GM21447 (cell line): Measurements from ENCODE around the gene OTX2.

Experiments
- ATAC-seq: cut with Tn5 transposase; IDR thresholded peaks from one replicate; pipeline ENCODE4 v1.9.1; 2021; ENCODE audit not compliant: unreplicated experiment

Gene OTX2

DNA sequence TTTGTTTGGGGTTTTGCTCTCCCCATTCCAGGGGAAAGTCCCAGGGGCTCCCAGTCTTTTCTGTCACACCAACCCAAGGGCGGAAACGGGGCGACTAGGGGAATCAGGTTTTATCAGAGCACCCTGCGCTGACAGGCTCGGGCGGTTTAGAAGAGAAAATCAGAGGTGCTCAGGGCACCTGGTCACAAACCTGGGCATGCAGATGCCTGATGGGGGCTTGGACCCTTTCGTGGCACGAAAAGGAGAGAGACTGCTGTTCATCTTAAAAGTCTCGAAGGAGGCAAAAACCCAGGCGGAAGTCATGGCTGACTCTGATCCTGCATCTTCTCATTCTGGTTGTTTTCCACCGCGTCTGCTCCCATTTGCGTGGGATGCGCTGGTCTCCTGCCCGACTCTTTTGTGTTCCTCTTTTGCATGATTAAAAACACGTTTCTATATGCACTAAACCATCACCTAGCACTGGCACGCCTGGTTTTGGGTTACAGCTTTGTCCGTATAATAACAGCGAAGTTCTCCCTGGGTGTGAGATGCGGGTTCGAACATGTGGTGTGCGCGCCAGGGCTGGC is 13.2 kb downstream of the OTX2 start:
- no peak for ATAC-seq

DNA sequence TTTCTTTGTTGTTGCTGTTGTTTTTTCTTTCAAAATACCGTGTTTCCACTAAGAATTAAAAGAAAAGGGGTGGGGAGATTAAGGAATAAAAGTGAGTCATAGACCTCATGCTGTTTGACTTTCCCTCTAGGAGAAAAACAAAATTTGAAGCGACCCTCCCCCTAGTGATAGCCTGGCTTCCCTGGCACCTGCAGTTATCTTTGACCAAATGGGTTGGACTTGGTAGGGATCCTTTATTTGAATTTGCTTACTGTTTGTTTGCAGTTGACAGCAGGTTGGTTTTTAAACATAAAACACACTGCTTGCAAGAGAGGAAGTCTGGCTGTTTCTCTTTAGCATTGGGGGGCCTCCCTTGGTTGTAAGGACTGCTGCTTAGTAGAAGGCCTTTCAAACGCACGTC is 14.0 kb downstream of the OTX2 start:
- ATAC-seq: no peak

DNA sequence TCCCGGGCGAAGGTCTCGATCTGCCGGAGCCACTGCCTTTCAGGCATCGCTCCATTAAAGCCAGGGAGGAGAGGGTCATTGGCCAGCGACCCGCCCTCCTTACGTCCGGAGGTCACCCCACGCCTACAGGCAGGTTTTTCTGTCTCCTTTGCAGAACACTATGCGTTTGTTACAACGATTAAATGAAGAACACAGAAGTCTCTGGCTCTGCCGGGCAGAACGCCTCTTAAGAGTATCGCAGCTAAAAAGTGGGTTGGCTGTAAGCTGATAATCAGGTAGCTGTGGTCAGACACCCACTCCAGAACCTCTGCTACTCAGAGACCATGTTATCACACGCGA is 15.0 kb downstream of the OTX2 start:
- no peak for ATAC-seq

DNA sequence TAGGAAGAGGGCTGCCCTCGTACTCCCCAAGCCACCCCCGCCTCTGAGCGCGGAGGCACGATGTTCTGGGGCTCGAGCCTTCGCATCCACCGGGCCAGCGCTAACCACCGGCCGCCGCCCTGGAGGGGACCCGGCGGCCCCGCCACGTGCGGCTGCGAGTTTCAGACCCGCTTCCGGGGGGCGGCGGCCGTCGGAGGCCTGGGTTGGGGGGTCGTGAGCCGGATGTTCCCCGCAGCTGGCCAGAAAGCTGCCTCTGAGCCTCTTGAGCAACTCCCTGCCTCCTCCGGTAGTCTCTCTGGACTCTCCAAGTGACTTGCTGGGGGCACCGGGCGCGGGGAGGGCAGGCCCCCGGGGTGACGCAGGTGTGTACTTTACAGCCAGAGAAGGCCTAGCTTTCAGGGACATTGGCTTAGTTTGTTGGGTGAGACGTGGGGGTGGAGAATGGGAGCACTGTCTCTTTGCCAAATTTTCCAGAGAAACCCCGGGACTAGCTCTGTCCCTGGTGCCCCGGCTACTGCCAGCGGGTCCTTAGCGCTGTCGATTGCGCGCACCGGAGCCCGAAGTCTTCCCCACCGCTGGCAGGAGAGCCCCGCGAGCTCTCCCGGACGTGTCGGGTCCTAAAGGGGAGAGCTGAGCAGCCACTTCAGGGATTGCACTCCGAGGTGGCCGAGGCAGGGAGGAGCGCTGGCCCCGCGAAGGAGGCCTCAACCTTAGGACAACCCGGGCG is 15.6 kb downstream of the OTX2 start:
- no peak for ATAC-seq

DNA sequence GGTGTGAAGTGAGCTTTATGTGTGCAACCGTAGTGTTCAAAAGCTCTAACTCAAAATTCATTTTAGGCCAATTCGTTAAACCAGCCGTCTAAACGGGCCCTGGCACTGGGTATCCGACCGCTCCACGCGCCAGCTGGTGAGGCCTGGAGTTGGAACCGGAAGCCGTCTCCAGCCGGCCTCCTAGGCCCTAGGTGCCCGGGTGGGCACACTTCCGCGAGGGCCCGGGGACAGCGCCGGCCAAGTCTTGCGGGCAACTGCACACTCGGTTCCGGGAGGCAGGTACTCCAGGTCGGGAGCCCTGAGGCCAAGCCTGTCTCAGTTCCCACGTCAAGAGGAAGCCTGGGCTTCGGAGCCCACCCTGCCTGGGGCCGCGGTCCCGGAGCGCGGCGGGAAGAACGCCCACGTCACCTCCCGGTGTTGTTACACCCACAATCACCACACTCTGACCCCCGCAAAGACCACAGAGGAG is 16.2 kb downstream of the OTX2 start:
- no peak for ATAC-seq

DNA sequence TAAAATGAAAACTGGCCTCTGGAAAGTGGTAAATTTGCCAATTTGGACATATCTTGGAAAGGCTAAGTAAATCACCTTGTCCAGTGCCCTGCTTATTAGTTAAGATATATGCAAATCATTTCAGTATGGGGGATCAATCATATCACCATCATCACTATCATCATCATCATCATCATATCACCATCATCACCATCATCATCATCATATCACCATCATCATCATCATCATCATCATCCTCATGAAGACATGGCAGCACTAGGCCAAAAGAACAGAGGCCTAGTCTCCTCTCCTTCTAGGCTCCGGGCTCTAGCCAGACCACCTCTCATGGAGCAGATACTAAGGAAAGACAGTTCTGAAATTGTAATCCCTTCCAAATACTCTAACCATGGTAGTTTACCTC is 20.3 kb downstream of the OTX2 start:
- no peak for ATAC-seq

DNA sequence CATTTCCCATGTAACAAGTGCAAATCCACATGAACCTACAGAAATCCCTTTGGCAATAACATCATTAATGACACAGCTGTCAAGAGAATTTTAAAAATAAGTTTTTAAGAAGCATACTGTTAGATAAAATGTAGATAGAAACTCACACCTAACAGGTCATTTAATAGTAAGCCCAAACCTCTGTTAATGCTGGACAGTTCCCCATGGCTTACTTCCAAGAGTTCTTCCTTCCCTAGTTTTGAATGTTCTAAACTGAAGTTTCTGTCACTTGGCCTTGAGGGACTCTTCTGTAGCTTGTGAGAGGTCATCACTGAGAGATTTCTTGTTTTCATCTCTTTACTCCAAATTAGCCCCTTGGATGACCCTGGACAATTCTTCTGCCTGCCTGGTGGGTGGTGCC is 22.7 kb downstream of the OTX2 start:
- no peak for ATAC-seq

DNA sequence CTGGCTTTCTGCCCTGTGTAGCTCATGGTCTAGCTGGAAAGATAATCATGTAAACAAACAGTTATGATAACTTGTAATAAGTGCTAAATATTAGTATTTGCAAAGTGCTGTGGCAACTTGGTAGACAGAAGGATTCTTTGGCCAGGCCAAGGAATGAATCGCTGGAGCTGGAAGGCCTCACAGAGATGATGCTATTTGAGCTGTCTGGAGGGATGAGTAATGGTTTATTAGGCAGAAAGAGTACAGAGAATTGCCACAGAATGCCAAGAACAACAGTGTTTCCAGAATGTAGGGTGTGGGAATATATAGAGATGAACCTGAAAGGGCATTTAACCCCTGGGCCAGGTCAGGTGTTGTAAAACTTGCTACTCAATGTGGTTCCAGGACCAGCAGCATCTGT is 27.6 kb downstream of the OTX2 start:
- ATAC-seq: no peak

DNA sequence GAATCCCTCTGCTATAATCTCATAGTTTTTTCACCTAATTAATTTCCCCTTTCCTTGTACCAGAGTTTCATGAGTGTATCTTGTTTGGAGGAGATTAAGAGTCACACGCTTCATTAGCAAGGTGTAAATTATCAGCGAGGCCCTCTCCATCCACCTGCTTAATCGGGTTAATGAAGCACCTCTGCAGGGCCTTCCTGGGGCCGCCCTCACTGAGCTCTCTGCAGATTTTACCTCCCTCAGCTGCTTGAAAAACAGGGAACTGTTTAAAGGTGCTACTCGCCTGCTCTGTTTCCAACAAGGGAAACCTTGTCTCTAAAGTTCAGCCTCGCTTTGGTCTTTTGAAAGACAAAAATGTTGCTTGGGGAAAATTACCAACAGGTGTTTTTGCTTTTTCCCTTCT is 35.8 kb downstream of the OTX2 start:
- no peak for ATAC-seq

DNA sequence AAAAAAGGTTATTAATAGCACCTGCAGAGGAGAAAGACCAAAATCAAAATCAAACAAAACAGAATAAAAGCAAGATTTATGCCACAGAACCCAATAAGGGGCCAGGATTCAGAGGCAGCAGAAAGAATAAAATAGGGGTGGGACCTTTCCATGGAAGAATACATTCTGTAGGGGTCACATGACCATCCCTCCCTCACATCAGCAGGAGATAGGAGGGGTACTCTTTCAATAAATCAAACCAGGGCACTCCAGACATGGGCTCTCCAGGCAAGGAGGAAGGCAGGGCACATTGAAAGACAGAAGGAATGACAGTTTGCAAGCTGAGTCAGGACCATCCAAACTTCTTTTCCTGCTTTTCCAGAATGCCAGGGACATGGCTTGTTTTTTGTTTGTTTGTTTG is 39.8 kb downstream of the OTX2 start:
- ATAC-seq: no peak

DNA sequence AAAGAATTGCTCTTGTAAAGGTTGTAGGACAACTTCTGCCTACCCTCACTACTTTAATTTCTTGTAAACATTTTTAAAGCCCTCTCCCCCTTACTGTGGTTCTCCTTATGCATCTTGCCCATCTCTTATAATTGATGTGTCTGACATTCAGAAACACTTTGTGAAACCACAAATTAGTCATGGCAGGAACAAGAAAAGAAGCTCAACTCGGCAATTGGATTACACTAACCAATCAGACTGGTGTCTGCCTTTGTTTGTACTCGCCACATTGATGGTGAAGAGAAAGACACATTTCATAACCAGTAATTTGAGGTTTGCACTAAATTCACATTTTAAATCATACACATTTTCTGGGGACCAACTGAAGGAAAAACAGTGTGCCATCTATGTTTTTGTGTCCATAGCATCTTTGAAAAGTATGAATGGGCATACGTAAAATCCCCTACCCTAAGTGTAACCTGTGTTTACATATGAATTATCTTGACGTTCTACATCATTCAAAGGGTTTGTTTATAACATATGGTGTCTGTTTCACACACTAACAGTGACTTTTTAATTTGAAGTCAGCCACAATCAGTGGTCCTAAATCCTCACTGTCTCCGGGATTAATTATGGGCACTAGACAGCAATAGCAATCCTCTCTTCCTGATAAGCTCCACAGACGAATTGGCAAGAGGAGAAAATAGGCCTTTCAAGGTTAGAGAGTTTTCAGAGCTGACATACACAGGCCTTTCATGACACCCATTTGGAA is 49.9 kb downstream of the OTX2 start:
- no peak for ATAC-seq

DNA sequence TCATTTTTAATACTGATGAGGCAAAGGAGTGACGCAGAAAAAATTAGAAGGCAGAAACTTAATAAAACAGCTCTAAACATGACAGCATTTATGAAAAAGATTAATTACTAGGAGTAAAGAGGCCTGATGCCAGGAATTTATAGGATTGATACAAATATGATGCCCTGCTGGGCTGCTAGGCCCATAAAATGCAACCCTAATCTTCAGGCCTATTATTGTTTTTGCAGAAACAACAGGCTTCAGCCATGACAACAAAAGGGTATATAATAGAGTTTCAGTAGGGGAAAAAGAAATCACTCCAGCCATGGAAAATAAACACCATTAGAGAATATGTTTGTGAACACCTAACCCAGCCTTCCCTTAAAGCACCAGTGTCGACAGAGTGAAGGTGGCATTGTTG is 50.6 kb downstream of the OTX2 start:
- ATAC-seq: no peak

DNA sequence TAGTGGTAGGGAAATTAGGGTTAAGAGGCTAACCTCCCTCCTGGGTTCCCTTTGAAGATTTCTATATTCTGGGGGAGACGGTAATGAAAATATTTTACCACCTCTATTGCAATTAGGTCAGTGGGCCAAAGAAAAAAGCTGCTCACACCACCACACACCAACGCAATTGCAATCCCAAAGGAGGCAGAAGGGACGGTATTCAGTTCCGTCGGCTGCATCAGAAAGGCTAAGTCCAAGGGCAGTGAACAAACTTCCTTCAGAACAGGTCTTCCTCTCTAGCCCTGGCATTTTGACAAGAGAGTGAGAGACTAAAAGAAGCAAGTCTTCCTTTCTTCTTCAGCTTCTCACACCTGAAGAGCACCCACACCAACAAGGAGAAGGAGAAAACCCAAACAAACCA is 51.2 kb downstream of the OTX2 start:
- no peak for ATAC-seq

DNA sequence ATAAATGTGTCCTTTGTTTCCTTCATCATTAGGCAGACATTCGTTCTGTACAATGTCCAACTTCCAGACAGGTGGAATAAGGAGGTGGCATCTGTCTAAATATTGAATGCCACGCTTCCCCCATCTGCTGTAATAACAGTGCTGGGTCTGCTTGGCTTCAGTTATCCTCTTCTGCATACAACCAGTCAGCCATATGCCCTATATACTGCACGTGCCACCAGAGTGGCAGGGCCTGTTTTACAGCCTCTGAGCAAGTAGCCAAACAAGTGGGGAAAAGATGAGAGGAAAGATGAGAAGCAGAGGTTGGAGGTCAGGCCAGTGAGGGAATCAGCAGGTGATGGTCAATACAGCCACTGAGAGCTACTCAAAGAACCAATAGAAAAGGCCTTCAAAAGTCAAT is 55.4 kb downstream of the OTX2 start:
- ATAC-seq: no peak

DNA sequence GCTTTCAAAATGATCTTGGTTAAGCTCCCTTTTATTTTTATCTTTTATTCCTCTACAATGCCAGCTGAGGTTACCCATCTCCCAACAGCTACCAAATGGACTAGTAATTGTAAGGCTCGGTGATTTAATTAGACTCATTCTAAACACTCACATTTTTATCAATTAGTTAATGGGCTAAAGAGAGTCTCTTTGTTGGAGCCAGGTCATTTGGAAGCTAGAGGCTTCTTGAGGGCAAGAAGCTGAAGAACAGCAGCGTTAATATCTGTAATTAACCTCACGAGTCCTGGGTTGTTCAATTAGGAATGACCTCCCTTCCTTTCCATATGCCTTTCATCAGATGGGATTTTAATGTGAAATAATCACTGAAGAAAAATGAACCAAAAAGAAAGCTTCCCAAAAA is 56.9 kb downstream of the OTX2 start:
- no peak for ATAC-seq

DNA sequence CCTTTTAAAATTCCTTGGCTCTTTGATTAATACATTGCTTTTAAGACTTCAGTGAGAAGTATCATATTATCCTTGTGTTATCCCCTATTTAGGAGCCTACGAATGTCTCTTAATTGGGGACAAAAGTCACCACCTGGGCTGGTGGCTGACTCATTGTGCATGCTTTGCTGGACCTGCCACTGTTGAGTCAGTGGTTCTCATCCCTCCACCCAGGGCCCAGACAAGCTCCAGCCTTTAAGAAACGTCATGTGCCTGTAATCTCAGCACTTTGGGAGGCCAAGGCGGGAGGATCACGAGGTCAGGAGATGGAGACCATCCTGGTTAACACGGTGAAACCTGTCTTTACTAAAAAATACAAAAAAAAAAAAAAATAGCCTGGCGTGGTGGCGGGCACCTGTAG is 57.9 kb downstream of the OTX2 start:
- ATAC-seq: no peak

DNA sequence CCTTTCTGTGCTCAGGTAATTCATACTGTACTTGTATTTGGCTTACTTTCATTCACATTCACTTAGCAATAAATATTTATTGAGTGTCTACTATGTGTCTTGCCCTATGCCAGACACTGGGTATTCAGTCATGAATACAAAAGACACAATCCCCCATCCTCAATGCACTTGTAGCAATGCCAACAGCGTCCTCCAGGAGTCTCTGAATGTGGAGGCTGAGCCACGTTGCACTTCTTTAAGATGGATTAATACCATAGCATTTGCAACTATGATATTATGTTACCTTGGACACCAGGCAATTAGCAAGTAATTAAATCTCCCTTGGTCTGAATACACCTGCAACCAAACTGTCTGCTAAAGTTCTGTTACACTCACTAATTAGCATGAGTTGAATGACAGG is 58.8 kb downstream of the OTX2 start:
- ATAC-seq: no peak
